A549 (cell line): Measurements from ENCODE around the gene GRIP1.

Experiments
- CBX2 ChIP-seq: fragments of 200-600 bp; sonication (generic); IDR thresholded peaks from 2 replicates; pipeline ENCODE4 v1.6.1; 2016; ENCODE audit warnings: low read depth, mild to moderate bottlenecking, borderline replicate concordance
- CEBPB ChIP-seq, 2 experiments: fragments of >200 bp in 1 of 2; sonication (Bioruptor Twin) in 1 of 2; formaldehyde crosslinking in 1 of 2; IDR thresholded peaks; 2 replicates each; pipeline ENCODE4 v1.6.1; 2012 to 2016
- MAFK ChIP-seq: fragments of 450-650 bp; IDR thresholded peaks from 2 replicates; pipeline ENCODE4 v1.6.1; 2014; ENCODE audit not compliant: partially characterized antibody
- MYC ChIP-seq: IDR thresholded peaks from 2 replicates; pipeline ENCODE4 v1.6.1; 2012; ENCODE audit warnings: mild to moderate bottlenecking, inconsistent platforms, low read length, improper control_type of control experiment, borderline replicate concordance
- NFE2L2 ChIP-seq: fragments of 150-350 bp; conservative IDR thresholded peaks from 2 replicates; pipeline ENCODE4 v1.6.1; 2014; ENCODE audit warnings: low read length

- TF ChIP-seq MAFK: no peak
- no peak for TF ChIP-seq CBX2
- TF ChIP-seq NFE2L2: no peak
- TF ChIP-seq CEBPB (IDR thresholded peaks at IDR 0.05): no peak
- TF ChIP-seq MYC: no peak
These were observed 248.8 kb downstream of the GRIP1 start for GRCh38 chr12:66430106-66430505.
